Measurements from ENCODE around the gene RALGPS1.

Gene RALGPS1

GRCh38 chr9:127256324-127256723 lies 341.7 kb downstream of the RALGPS1 start:
- DNase-seq (ENCODE audit: low read depth): no peak

DNA sequence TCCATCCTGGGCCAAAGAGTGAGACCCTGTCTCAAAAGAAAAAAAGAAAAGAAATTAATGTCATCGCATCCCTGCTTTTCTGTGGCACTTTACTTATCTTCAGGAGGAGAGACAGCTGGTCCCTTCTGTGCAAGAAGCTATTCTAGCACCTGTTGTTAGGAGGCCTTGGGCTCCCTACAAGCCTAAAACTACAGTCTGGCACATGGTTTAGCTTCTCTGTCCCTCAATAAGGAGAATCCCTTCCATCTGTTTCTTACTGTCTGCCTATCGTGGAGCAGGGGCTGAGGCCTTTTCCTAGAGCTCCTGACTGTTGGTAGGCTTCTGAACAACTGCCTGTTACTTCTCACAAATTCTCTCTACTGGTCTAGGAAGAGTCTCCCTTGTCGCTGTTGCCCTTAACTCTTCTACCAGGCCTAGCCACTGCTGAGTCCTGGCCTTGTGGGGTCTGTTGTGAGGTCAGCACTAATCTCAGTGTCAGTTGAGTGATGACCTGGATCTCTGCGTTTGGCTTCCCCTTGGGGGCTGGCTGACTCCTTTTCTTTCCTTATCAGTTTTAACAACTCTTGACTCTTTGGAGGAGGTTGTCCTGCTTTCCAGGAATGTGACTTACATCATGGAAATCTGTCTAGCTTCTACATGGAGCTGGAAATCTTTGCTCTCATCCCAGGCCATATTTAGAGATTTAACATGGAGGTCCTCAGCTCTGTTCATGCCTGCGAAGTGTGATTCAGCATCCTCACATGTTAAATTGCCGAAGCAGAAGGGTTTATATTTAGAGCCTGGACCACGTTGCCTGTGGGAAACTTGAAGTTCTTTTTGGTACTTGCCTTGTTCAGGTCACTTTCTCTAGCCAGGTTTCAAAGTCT lies 344.3 kb downstream of the RALGPS1 start:
- no peak for DNase-seq (ENCODE audit: low read depth)

GRCh38 chr9:127262602-127263001 lies 348.0 kb downstream of the RALGPS1 start:
- no peak for DNase-seq (ENCODE audit: low read depth)

- DNase-seq (ENCODE audit: low read depth): no peak
These were observed 348.7 kb downstream of the RALGPS1 start for GRCh38 chr9:127263237-127263636.

DNA sequence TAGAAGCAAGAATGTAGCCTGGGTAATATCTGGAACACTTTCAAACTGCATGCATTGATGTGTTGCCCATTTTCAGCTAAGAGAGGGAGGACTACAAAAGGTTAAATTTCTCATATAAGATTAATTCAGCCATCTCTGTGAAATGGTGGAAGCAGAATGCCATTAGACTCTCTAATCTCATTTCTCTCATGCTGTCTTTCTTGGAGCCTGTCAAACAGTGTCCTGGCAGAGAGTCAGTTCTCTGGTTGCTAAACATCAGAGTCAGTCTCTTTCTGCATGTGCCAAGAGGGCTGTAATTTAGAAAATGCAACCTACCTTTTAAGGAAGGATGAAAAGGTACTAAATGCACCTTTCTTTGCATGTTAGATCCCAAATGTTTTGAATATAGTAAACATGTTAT lies 349.1 kb downstream of the RALGPS1 start:
- no peak for DNase-seq (ENCODE audit: low read depth)

- DNase-seq (ENCODE audit: low read depth): no peak
These were observed 350.1 kb downstream of the RALGPS1 start, which contains the start of gene GARNL3 for GRCh38 chr9:127264462-127265219. Gene GARNL3 (plus strand): TSS chr9:127264774. CDS start chr9:127264878, 104 bp downstream.

DNA sequence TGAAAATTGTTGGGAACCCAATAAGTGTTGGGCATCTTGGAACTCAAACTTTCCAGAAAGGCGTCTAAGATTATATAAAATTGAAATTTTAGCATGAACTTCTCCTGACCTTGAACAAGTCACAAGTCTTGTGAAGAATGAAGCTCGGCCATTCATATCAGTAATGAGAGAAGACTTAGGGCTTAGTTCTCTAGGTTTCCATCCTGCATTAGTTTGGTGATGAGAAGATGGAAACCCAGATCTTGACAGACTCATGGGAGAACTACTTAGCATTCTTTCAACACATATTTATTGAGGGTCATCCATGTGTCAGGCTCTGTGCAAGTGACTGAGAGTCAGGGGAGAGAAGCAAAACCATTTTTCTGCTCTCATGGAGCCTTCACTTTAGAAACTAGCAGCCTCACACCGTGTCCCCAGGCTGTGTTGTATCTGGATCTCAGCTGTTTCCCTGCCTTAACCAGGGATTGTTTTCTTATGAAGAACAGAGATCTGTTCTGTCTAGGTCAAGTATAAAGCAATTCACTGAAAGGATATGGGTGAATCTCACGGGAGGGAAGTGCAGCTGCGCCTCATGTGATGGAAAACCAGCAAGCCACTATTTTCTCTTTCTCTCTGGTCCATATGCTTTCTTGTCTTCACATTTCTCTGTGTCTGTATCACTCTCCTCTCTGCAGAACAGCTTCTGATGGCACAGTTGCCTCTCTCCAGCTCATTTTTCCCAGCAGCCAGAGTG lies 353.4 kb downstream of the RALGPS1 start:
- DNase-seq (ENCODE audit: low read depth): no peak

DNA sequence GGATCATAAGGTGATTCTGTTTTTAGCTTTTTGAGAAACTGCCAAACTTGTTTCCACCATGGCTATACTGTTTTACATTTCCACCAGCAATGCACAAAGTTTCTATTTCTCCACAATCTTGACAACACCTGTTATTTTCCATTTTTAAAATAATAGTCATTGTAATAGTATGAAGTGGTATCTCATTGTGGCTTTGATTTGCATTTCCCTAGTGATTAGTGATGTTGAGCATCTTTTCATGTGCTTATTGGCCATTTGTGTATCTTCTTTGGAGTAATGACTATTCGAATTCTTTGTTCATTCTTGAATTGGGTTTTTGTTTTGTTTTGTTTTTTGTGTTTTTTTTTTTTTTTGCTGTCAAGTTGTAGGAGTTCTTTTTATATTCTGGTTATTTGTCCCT lies 354.9 kb downstream of the RALGPS1 start:
- DNase-seq (ENCODE audit: low read depth): no peak

All from CMK (cell line).